HG02798 (cell line): ENCODE measurements around the gene SNTG2.
"Not testable (repeated sequence)": the region's sequence is repeated elsewhere in the genome, so short reads cannot be mapped to it uniquely, and the experiment has no call there.

Experiments used
- ATAC-seq: cut with Tn5 transposase; IDR thresholded peaks from one replicate; pipeline ENCODE4 v1.9.1; 2021; ENCODE audit warnings: mild to moderate bottlenecking; ENCODE audit not compliant: unreplicated experiment, poor library complexity

SNTG2 gene

GRCh38 chr2:1132328-1132969 is 181.8 kb downstream of the SNTG2 start:
- ATAC-seq = no peak

DNA sequence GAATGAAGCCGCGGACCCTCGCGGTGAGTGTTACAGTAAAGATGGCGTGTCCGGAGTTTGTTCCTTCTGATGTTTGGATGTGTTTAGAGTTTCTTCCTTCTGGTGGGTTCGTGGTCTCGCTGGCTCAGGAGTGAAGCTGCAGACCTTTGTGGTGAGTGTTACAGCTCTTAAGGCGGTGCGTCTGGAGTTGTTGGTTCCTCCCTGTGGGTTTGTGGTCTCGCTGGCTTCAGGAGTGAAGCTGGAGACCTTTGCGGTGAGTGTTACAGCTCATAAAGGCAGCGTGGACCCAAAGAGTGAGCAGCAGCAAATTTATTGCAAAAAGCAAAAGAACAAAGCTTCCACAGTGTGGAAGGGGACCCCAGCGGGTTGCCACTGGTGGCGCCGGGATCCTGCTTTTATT is 183.2 kb downstream of the SNTG2 start:
- not testable (repeated sequence) for ATAC-seq

DNA sequence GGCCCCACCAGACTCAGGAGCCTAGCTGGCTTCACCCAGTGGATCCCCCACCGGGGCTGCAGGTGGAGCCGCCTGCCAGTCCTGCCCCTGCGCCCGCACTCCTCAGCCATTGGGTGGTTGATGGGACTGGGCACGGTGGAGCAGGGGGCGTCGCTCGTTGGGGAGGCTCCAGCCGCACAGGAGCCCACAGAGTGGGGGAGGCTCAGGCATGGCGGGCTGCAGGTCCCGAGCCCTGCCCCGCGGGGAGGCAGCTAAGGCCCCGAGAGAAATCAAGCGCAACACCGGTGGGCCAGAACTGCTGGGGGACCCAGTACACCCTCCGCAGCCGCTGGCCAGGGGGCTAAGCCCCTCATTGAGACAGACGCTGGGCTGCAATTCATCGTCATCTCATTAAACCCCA is 184.0 kb downstream of the SNTG2 start:
- ATAC-seq = no peak

DNA sequence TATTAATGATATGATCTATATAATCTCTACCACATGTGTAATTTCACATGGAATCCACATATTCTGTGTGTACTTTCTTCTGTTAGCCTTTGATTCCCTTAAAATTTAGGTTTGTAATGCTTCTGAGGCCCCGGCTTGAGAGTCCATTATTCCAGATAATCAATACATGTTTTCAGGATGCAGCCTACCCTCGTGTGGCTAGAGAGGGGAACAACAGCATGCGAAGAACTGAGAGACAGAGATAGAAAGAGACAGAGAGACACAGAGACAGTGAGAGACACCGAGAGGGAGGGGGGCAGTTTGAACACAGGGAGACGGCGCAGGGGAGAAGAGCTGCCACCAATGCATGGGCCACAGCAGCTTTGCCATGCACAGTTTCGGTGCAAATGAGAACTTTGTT is 185.4 kb downstream of the SNTG2 start:
- ATAC-seq = no peak

DNA sequence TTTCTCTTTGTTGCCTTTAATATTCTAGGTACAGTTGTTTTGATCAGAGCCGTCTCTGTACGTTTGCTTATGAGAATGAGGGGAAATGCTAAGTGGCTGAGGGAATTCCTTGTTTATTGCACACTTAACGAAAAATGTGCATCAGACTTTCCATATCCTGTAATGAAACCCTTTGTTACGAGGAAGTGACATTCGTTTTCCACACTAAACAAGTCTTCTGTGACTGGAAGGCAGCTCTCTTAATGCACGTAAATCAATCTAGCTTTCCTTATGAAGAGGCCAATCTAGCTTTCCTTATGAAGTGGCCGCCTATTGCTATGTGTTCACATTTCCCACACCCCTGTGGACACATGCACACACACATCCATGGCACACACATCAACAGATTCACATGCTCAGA is 186.2 kb downstream of the SNTG2 start:
- no peak for ATAC-seq

- no peak for ATAC-seq
Measured at GRCh38 chr2:1137264-1137663, 186.6 kb downstream of the SNTG2 start.

DNA sequence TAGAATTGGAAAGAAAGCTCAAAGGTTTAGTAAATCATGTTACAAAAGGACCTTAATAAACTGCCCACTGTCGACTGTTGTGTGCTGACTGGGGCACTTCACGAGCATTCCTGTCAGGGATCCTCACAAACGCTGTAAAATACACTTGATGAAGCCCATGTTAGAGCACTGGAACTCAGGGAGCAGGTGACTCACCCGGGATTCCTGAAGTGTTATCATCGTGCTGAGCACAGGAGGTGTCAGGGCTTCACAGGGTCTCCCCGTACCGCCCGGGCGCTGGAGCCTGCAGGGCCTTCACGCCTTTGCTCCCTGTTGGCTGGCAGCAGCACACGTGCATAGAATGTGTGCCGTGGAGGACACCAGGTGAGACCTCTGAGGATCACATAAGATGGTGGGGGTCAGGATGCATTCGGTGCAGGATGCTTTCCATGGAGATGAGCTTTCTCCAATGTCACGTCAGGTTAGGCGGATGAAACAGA is 187.3 kb downstream of the SNTG2 start:
- ATAC-seq = no peak

- peak; percentile 84 for ATAC-seq
Measured at GRCh38 chr2:1140389-1141003, 189.8 kb downstream of the SNTG2 start.

GRCh38 chr2:1141079-1141478 is 190.4 kb downstream of the SNTG2 start:
- ATAC-seq = no peak

DNA sequence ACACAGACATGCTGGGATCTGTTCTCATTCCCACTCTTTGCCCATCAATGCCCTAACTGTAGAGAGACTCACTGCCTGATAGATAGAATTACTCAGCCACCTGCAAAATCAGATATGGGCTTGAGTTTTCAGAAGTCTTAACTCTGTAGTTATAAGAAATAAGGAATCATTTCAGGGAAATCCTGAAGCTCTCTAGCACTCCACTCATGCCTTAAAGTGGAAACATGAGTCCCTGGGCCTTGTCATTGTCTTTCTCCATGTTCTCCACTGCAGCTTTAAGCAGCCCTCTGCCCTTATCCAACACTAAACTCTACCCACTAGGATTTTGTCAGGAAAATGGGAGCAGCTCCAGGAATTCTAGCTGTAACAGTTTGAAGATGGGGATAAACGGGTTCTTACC is 192.5 kb downstream of the SNTG2 start:
- ATAC-seq = no peak

GRCh38 chr2:1147873-1148612 is 197.4 kb downstream of the SNTG2 start:
- no peak for ATAC-seq

- ATAC-seq = no peak
Measured at GRCh38 chr2:1150724-1151511, 200.3 kb downstream of the SNTG2 start.

DNA sequence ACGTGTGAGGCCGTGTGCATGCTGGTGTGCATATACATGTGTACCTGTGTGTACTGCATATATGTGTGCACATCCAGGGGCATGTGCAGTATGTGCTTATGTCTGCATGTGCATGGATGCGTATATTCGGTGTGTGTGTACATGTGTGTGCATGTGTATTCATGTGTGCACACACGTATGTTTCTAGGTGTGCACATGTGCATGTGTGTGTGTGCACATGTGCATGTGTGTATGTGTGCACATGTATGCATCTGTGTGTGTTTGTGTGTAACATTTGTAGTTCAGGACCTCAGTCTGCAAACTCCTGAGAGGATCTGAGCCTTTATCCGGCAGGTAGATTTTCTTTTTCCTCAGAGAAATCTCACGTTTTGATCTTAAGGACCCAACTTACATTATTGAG is 201.7 kb downstream of the SNTG2 start:
- ATAC-seq = no peak

DNA sequence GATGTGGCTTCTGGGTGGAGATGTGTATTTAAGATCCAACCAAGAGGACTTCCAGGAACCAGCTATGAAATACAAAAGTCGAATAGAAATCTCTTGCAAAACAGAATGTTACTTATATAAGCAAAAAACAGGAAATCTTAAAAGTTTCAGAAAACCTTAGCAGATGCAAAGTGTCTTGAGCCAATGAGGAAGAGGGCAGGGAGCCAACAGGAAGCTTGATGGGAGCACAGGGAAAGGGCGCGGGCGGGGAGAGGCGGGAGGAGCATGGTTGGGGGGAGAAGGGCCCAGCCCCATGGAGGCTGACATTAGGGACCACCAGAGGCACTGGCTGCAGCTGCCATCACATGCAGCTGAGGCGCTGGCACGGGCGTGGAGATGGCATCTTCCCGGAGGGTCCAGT is 203.3 kb downstream of the SNTG2 start:
- ATAC-seq = no peak

- ATAC-seq = no peak
Measured at GRCh38 chr2:1154710-1155594, 204.3 kb downstream of the SNTG2 start.

DNA sequence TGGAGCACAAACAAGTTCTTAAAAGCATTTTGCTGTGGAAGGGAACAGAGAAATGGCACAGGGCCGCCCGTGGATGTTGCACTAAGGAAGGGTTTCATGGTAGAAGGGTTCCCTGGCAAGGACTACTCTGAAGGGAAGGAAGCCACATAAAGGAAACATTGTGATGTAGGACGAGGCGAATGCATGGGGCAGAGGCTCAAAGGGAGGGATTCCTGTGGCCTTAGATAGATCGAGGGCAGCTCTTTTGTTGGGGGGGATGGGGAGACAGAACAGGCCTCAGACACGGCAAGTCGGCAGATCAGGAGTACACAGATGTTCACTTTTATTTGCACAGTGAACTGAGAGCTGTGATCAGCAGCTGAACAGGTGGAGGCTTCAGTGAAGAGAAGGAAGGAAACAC is 205.4 kb downstream of the SNTG2 start:
- no peak for ATAC-seq

- no peak for ATAC-seq
Measured at GRCh38 chr2:1156531-1156930, 205.9 kb downstream of the SNTG2 start.

GRCh38 chr2:1157107-1157506 is 206.5 kb downstream of the SNTG2 start:
- no peak for ATAC-seq

- no peak for ATAC-seq
Measured at GRCh38 chr2:1159013-1159412, 208.4 kb downstream of the SNTG2 start.

GRCh38 chr2:1162246-1162645 is 211.6 kb downstream of the SNTG2 start:
- no peak for ATAC-seq
